Astrocyte of the hippocampus (primary cell): ENCODE results near the gene CSTB.
A peak's percentile ranks its signal among the peaks of the same experiment; 100 is the strongest.

Experiments
- DNase-seq: peaks from one replicate; pipeline ENCODE4 v3.0.0; 2011; ENCODE audit warnings: low read depth, low spot score

Gene CSTB

DNA sequence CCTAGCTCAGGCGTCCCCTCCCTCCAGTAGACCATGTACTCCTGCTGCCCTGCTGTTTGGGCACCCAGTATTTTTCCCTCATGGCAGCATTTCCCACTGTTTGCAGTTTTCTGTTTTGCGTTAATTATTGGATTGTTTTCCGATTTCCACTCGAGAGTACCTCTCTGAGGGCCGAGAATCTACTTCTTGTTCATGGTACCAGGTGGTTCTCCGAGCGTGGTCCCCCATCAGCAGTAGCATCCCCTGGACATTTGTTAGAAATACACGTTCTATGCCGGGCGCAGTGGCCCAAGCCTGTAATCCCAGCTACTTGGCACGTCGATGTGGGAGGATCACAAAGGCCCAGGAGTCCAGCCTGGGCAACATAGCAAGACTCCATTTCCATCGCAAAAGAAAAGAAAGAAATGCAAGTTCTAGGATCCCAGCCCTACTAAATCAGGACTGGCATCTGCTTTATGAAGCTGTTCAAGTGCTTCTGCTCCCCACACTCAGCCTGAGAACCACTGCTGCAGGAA is 14.0 kb upstream of the CSTB start:
- DNase-seq, result peak; percentile 24

DNA sequence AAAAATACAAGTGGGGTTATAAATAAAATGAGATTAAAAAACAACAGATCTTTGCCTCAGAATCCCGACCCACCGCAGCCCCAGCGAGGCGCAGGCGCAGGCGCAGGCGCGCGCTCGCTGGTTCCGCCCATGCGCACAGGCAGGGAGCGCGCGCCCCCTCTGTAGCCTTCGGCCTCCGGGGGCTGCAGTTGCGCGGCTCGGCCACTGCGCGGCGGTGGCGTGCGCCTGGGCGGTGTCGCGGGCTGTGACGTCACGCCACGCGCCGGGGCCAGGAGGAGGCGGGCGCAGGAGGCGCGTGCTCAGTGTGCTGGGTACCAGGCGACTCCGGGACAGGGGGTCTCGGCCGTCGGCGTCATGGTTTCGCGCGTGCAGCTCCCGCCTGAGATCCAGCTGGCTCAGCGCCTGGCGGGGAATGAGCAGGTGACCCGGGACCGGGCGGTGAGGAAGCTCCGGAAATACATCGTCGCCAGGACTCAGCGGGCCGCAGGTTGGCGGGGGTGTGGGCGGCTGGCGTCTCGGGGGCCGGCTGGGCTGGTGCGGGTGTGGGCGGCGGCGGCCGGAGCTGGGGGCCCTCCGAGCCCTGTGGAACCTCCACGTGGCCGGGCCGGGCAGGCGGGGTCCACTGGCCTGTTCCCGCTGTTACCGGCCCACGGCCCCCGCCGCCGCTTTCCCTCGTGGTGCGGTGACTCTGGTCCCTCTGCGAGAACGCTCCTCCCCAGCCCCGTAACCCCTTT is 13.3 kb upstream of the CSTB start, which contains the start of gene RRP1:
Gene RRP1 (plus strand): TSS at position 302 of the 734 bp plus-strand sequence. CDS start 53 bp downstream, at position 355.
- peak; percentile 98 for DNase-seq

DNA sequence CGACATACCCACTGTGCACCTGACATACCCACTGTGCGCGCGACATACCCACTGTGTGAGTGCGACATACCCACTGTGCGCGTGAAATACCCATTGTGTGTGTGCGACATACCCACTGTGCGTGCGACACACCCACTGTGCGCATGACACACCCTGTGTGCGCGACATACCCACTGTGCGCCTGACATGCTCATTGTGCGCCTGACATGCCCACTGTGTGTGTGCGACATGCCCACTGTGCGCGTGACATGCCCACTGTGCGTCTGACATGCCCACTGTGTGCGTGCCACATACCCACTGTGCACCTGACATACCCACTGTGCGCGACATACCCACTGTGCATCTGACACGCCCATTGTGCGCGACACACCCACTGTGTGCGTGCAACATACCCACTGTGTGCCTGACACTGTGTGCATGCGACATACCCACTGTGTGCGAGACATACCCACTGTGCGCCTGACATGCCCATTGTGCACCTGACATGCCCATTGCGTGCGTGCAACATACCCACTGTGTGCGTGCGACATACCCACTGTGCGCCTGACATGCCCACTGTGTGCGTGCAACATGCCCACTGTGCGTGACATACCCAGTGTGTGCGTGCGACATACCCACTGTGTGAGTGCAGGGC is 10.8 kb upstream of the CSTB start:
- DNase-seq, result no peak

DNA sequence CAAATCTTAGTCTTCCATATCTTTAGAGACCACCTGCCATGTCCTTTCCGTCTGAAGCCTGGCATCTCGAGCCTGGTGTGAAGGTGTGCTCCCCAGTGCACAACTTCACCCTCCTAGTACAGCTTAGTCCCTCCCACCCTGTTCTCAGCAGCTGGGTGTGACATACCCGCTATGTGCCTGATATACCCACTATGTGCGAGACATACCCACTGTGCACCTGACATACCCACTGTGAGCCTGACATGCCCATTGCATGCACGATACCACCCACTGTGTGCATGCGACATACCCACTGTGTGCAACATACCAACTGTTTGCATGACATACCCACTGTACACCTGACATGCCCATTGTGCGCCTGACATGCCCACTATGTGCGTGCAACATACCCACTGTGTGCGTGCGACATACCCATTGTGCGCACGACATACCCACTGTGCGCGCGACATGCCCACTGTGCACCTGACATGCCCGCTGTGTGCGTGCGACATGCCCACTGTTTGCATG is 10.2 kb upstream of the CSTB start:
- no peak for DNase-seq

DNA sequence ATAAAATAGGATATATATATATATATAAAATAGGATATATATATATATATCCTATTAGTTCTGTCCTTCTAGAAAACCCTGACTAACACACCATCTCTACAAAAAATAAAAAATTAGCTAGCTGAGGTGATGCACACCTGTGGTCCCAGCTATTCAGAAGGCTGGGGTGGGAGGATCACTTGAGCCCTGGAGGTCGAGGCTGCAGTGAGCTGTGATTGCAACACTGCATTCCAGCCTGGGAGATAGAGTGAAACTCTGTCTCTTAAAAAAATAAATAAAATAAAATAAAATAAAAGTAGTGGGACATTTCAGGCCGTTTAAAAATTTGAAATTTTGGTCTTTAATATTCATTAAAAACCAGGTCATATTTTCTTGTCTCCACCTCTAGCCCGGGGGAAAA is 9.0 kb upstream of the CSTB start:
- no peak for DNase-seq

DNA sequence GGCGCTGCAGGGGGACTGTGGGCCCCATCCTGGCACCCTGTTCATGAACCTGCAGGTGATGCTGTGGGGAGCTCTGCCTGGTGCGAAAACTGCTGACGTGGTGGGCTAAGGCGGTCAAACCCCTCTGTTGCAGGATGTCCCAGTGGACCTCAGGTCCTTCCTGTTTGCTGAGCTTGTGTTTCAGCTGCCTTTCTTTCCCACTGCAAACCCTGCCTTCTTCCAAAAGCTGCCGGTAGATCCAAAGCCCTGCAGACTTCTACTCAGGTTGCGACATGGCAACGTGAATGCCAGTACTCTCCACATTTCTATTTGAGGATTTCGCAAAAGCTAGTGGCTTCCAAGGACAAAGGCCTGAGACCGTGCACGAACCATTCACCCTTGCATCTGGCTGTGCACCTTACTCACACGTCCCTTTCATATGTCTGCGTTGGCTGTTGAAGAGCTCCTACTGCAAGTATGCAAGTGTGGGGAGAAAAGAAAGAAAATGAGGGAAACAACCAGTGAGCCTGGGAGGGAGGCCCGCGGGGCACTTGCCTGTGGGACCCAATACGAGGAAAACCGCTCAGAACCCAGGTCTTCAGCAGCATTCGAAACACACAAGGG is 7.1 kb upstream of the CSTB start:
- no peak for DNase-seq

DNA sequence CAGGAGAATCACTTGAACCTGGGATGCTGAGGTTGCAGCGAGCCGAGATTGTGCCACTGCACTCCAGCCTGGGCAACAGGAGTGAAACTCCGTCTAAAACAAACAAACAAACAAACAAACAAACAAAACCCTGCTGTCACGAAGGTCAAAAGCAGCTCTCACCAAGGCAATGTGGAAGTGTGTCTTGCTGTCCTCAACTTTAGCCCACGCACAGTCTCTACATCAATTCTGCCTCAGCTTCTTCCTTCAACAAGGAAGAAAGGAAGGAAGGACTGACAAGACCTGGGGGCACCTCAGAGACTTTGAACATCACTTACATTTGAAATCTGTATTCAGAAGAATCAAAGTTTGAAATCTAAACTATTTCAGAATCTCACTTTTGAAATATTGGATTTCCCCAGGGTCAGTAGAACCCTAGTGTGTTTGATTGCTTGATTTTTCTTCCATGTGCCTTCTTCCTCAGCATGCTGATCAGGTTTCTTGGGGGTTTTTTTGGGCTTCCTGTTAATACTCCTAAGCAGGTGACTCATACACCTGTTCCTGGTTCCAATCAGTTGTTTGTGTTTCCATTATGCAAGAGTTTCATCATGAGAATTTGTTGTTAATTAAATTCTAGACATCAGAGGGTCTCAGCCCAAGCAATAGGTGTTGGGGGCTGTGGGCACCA is 6.5 kb upstream of the CSTB start:
- no peak for DNase-seq

DNA sequence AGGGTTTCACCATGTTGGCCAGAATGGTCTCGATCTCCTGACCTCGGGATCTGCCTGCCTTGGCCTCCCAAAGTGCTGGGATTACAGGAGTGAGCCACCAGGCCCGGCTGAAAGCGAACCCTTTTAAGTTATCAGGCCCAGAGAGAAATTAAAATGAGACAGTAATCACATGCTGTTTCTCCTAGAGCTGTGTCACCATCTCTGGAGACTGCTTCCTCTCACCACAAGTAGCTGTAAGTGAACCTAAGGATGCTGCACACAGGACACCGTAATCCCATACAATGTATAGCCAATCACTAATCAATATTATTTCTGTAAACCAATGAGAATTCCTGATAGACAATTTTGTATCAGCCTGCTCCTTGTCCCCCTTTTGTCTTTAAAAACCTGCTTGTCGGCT is 5.7 kb upstream of the CSTB start:
- no peak for DNase-seq

DNA sequence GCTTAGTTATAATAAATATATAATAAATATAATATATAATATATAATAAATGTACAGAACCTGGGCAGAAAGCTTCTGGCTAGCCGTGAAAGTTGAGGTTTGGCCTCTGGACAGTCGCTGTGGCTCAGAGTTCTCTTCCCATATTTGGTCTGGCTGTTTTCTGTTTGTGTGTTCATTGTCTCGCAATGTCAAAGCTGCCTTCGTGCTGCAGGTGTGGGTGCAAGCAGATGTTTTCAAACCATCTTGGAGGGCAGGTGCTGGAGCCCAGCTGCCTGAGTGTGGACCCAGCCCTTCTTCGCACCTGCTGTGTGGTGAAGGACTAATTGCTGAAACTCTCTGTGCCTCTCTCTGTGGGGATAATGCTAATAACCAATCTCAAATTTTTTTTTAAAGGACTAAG is 3.6 kb upstream of the CSTB start:
- no peak for DNase-seq

DNA sequence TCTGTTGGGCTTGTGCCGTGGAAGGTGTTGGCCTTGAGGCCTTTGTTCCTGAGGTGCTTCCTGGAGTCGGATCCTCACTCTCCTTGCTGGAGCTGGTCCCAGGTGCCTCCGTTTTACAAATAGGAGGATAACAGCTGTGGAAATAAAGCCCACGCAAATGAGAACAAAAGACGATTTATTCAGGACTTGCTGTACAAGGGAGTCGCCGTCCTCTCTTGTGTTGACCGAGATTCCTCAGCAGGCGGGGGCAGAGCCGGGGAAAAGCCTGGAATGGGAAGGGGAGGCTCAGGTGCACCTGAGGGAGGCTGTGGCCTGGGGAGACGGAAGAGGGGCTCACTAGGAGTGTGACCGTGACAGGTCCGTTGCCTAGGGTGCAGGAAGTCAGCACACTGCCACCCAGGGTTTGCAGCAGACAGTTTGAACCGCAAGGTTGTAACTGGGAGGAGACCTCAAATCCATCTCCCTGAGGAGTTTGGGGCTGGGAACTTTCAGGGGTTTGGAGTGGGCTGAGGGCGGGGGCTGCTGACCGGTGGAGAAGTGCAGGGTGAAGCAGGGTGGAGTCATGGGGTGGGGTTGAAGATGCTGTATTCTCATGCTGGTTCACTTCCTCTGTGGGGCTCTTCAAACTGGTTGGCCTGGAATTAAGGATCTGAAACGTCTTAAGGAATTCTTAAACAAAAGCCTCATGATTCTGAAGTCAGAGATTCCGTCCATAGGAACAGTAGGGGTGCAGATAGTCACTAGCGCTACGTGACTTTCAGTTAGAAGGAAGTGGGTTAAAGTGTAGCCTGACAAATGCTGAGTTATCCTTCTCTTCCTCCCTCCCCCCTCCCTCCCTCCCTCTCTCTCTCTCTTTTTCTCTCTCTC is 2.6 kb upstream of the CSTB start:
- no peak for DNase-seq

DNA sequence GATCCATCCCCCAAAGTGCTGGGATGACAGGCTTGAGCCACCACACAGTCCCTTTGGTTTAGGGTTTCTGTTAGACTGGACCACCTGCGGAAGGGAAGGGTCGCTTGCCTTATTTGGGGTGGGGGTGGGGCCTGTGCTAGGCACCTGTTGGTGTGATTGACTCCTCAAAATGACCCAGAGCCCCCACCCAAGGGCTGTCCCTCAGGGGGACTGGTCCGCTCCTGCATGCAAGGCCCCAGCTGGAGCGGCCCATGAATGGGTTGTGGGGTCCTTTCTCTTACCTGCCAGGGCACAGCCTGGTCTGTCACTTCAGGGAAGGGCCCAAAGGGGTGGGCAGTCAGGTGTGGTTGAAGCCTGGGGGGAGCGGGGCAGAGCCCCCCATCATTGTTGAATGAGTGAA is 1.8 kb upstream of the CSTB start:
- DNase-seq, result no peak

DNA sequence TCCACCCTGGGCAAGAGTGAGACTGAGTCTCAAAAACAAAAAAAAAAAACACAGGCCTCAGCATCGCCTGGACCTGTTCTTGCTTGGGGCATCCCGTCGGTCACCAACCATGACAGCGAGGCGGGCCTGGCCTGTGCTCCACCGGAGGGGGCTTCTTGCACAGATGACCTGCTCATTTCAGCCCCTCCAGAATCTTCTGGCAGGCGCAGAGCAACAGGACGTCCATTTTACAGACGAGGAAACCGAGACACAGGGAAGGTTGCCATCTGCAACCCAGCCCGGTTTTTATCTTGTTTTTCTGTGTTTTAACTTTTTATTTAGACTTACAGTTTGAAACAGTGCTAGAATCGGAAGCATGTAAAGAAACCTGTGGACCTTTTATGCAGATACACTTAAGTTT is 918 bp downstream of the CSTB start:
- no peak for DNase-seq

DNA sequence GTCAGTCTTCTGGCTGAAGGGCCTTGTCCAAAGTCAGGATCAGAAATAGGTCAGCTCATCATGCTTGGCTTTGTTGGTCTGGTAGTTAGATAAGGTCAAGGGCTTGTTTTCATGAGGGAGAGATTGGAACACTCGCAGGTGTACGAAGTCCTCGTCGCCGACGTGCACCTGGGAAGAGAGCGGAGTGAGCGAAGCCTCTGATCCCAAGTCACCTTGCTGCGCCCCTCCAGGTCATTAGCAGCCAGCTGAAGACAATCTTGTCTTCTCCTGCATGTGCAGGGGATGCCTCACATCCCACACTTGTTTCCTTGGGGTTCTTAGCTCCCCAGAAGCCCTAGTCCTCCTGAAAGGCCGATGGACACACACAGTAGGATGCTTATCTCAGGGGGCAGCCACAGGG is 1.9 kb downstream of the CSTB start:
- no peak for DNase-seq

DNA sequence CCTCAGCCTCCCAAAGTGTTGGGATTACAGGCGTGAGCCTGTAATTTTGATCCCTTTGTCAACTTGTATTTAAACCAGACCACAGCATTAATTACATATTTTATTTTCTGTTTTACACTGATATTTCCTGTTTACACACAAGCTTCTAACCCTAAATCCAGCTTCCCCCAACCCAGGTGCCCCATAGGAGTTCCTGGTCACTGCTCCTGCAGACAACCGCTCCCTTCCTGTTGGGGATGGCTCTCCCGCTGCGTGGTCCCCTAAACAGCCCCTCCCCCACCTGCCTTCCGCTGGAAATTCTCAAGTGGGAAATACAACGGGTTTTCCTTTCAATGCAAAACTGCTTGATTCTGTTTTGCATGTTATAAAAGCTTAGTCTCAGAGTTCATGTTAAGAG is 3.7 kb downstream of the CSTB start:
- no peak for DNase-seq

DNA sequence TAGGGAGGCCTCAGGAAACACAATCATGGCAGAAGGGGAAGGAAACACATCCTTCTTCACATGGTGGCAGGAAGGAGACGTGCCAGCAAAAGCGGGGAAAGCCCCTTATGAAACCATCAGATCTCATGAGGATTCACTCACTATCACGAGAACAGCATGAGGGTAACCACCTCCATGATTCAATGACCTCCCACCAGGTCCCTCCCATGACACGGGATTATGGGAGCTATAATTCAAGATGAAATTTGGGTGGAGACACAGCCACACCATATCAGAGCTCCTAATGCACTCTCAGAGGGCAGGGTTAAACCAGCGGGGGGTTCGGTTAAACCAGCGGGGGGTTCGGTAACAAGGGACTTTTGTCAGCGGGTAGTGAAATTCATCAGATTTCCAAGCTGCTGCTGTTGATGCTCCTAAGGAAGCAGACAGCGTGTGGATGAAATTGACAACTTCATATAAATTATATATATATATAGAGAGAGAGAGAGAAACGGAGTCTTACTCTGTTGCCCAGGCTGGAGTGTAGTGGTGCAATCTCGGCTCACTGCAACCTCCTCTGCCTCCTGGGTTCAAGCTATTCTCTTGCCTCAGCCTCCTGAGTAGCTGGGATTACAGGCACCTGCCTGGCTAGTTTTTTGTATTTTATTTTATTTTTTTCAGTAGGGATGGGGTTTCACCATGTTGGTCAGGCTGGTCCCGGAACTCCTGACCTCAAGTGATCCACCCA is 4.2 kb downstream of the CSTB start:
- DNase-seq, result no peak

DNA sequence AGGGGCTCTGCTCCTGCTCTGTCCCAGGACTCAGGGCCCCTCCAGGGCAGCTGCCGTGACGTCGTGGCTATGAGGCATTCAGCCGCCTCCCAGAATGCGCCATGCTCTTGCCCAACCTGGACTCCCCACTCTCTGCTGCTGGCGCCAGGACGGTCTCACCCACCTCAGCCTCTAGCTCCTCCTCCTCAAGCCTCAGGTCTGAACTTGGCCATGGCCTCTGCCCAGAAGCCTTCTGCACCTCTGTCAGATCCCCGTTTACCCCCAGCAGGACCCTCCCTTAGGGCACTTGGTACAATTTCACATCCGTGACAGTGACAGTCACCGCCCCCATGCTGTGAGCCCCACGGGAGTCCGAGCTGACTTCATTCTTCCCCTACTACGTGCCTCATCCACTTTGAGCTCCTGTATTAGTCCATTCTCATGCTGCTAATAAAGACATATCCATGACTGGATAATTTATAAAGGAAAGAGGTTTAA is 4.9 kb downstream of the CSTB start:
- no peak for DNase-seq

DNA sequence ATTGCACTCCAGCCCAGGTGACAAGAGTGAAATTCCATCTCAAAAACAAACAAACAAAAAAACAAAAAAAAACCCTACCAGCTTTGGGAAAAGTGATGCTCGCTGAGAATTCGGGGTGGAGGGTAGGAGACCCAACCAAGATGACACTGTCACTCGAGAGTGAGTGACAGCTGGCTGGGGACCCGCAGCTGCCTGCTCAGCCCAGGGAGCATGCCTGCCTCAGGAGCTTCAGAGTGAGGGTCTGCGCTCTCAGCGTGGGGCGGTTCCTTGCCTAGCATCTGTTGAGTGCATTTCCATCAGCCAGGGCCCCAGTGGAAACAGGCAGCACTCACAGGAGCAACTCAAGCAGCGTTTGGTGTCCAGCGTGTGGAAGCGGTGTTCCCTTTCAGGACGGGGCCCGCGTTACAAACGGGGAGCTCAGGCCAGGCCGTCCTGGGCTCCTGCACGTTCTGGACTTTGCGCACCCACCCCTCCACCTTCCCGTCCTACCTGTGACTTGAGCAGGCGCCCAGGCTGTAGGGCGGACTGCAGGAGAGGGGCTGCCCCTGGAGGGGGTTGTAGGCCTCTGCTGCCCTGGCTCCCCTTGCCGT is 5.9 kb downstream of the CSTB start:
- DNase-seq, result no peak

DNA sequence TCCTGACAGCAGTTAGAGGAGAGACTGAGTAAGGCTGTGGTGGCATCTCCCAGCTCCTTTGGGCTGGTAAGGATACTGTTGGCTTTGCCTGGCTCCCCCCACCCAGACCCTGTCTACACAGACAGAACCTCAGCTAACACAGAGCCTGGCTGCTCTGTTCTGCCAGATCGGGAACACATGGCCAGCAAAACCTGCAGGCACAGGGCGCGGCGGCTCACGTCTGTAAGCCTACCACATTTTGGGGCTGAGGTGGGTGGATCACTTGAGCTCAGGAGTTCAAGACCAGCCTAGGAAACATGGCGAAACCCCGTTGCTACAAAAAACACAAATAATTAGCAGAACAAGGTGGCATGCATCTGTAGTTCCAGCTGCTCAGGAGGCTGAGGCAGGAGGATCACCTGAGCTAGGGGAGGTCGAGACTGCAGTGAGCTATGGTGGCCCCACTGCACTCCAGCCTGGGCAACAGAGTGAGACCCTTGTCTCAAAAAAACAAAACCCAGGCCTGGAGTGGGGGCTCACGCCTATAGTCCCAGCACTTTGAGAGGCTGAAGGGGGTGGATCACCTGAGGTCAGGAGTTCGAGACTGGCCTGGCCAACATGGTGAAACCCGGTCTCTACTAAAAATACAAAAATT is 6.7 kb downstream of the CSTB start:
- DNase-seq, result no peak

DNA sequence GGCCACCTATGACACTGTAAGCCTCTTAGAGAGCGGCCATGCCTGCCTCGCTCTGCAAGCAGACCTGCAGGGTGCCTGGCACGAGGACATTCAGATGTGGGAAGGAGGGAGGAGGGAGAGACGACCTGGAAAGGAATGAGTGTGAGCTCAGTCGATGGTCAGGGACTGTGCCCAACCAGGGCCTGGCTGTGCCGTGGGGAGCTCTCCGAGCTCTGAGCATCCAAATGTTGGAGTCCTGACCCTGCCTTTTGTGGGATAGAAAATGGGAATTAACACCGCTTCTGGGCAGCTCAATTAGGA is 7.3 kb downstream of the CSTB start:
- peak; percentile 41 for DNase-seq
